Measurements from ENCODE around the gene RPL19.

The RPL19 gene

DNA sequence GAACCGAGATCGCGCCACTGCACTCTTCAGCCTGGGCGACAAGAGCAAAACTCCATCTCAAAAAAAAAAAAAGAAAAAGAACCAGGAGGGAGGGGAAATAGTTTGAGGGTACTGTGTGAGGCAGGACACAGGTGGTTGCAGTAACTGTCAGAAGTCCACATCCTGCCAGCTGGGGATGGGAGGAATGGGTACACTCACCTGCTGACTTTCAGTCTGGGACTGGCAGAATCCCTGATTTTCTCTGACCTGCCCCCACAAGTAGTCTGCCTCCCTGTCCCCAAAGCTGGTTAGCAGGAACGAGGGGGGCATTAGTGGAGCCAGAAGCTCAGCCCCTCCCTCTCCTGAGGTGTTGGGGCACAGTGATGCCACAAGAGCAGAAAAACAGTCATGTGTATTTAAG is 27.0 kb upstream of the RPL19 start:
- DNase-seq (ENCODE audit: low read depth in 2 of 2), result no peak

DNA sequence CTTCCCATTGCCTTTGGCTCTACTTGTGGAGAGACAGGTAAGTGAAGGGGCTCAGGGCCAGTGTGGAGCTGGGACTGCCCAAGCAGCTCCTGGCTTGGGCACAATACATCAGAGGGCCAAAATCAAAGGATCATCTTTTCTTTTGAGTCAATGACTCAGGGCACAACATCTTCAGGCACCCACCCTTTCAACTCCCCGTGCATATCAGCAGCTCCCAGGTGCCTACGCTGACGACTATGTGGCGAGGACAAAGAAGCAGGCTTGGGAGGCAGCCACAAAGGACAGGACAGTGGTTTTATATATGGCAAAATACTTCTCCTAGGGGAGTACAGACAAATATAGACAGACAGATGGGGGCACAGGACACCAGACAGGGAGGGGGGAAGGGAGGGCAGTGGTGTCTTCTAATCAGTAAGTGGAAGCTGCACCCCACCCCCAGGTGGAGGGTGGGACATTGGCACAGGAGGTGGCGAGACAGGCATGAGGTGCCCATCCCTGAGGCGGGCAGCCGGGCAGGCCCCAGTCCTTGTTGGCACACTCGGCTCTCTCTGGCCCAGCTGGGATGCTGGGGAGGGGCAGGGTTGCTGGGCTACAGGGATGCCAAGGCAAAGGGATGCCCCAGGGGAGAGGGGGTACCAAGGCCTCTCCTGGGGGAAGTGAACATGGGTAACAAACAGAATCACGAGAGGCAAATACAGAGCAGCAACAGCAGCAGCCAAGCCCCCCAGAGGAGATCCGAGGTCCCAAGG is 26.4 kb upstream of the RPL19 start:
- DNase-seq (ENCODE audit: low read depth in 2 of 2), result no peak

- no peak for DNase-seq (ENCODE audit: low read depth in 2 of 2)
Measured at GRCh38 chr17:39174920-39175694, 25.0 kb upstream of the RPL19 start.

DNA sequence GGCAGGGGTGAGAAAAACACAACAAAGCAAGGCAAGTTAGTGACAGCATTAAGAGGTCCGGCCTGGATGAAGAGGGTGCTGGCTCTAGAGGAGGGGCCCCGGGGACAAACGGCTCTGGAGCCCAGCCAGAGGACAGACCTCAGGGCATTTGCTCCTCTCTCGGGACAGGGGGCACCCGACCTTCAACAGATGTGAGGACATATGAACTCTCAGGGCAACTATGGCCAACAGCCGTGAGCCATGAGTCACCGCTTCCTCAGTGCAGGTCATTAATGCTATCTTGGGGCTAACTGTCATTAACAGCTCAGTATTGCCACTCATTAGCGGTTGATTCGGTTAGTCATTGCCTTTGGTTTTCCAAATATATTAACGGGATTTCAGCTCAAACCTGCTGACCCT is 24.4 kb upstream of the RPL19 start:
- DNase-seq (ENCODE audit: low read depth in 2 of 2), result no peak

GRCh38 chr17:39177256-39177655 is 22.8 kb upstream of the RPL19 start:
- no peak for DNase-seq (ENCODE audit: low read depth in 2 of 2)

DNA sequence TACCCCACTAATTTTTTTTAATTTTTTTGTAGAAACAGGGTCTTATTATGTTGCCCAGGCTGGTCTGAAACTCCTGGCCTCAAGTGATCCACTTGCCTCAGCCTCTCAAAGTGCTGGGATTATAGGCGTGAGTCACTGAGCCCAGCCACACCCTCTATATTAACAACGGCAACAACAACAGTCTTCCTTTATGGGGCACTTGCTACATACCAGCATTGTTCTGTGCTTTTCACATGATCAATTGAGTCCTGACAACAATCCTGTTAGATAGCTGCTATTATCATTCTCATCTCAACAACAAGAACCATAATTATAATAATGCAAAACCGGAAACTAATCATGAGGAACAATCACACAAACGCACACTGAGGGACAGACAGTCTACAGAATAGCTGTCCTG is 21.5 kb upstream of the RPL19 start:
- DNase-seq (ENCODE audit: low read depth in 2 of 2), result no peak

- no peak for DNase-seq (ENCODE audit: low read depth in 2 of 2)
Measured at GRCh38 chr17:39181303-39181702, 18.8 kb upstream of the RPL19 start.

DNA sequence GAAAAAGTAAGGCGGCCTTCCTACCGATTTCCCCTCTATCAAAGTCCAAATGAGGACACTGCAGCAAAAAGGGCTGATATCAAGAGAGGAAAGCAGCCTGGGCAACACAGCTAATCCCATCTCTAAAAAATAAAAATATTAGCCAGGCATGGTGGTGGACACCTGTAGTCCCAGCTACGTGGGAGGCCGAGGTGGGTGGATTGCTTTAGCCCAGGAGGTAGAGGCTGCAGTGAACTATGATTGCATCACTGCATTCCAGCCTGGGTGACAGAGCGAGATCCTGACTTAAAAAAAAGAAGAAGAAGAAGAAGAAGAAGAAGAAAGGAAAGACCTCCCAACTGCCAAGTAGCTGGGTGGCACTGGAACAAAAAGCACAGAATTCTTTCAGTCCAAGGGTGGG is 17.0 kb upstream of the RPL19 start:
- DNase-seq (ENCODE audit: low read depth in 2 of 2), result no peak

GRCh38 chr17:39183720-39184119 is 16.4 kb upstream of the RPL19 start:
- DNase-seq (ENCODE audit: low read depth in 2 of 2), result no peak

DNA sequence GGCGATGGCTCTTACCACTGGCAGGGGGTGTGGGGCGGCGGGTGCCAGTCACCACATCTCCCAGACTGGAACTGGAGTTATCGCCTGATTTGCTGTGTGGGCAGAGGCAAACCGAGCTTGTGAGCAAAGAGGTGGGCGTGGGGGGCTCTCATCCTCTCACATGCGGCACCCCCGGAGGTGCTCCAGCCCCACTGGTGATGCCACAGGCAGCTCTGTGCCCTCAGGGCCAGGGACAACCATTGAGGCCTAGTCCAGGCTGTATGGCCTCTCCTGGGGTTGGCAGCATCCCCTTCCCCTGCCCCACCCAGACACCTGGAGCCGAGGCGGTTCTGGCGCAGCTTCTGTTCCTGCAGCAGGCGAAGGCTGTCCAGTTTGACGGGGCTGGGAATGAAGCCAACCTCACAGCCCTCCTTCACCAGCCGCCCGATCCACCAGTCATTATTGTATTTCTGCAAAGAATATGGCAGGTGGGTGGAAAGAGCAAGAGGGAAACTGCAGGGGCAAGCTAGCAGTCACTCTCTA is 13.5 kb upstream of the RPL19 start:
- no peak for DNase-seq (ENCODE audit: low read depth in 2 of 2)

DNA sequence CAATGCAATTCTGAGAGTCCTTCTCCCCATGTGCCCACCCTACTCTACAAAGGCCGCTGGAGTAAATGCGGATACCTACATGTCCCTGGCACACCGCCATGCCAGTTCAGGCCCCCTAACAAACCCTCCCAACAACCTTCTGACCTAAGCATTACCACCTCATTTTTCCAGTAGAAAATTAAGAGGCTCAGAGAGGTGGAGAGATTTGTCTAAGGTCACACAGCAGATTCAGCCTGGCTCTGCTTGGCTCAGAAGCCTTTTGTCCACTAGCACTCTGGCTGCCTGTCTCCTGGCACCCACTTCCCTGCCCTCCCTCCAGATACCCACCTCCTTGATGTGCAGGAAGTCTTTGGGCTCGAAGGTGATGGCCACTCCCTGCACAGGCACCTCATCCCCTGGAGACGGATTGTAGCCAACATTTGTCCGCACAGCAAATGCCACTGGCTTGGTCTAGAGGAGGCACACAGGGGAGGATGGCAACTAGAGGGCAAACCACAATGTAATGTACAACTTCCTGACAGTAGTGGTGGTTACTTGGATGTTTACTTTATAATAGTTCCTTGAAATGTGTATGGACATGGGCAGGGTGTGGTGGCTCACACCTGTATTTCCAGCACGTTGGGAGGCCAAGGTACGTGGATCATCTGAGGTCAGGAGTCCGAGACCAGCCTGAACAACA is 12.8 kb upstream of the RPL19 start:
- no peak for DNase-seq (ENCODE audit: low read depth in 2 of 2)

GRCh38 chr17:39191750-39192510 is 8.2 kb upstream of the RPL19 start:
- no peak for DNase-seq (ENCODE audit: low read depth in 2 of 2)

DNA sequence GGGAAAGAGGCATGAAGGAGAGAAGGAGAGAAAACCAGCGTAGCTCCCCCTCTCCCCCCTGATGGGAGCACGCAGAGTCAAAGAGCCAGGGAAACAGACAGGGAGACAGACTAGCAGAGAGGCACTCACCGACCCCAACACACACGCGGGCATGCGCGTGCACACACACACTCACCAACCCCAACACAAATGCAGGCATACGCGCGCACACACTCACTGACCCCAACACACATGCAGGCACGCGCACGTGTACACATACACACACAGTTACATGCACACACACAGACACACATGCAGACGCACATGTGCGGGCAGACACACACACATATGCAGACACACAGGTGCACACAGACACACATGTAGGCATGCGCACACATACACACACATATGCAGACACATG is 7.2 kb upstream of the RPL19 start:
- no peak for DNase-seq (ENCODE audit: low read depth in 2 of 2)

DNA sequence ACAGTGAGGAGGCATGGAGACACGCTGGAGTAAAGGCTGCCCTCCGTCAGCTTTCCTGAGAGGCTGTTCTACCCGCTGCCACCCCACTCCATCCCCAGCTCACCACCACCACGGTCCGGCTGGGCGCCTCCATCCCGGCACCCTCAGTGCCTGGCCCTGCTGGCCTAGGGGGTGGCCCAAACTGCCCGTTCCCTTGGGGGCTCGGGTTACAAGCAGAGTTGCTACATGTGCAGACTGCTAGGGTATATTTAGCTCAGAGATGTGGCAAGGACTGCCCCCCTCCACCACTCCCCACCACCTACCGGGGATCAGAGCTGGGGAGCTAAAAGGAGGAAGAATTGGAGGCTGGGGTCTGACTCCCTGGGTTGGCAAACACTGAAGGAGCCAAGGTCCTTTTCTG is 6.7 kb upstream of the RPL19 start:
- DNase-seq (ENCODE audit: low read depth in 2 of 2), result no peak

GRCh38 chr17:39194089-39194984 is 5.7 kb upstream of the RPL19 start:
- DNase-seq (ENCODE audit: low read depth in 2 of 2), result no peak

- no peak for DNase-seq (ENCODE audit: low read depth in 2 of 2)
Measured at GRCh38 chr17:39194985-39195524, 5.0 kb upstream of the RPL19 start.

DNA sequence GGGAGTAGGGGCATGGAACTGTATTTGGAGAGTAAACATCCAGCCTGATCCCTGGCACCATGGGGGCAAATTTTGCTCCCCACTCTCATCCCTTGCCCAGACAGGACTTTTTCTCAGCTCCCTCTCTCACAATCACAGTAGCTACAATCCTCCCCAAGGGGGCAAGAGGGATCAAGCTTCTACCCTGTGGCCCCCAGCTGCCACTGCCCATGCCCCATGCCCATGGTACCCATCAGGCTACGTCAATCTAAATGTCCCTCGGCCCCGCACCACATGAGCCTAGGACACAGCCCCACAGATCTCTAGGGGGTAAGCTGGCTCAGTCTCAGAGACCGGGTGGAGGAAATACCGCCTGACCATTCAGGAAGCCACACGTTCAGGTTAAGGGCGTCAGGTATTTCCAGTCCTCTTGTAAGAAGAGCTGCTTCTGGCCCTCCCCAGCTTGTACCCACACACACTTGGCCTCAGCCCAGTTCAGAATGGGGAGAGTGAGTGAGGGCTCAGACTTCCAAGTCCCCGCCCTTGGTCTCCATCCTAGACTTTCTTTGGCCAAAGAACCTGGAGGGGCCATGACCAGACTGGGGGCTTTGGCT is 4.4 kb upstream of the RPL19 start:
- no peak for DNase-seq (ENCODE audit: low read depth in 2 of 2)

- no peak for DNase-seq (ENCODE audit: low read depth in 2 of 2)
Measured at GRCh38 chr17:39196241-39196807, 3.8 kb upstream of the RPL19 start.

GRCh38 chr17:39196808-39197291 is 3.2 kb upstream of the RPL19 start:
- no peak for DNase-seq (ENCODE audit: low read depth in 2 of 2)
